T-helper 22 cell (primary cell): ENCODE data around the gene MEIS2.

Experiments used
- DNase-seq: peaks from one replicate; pipeline ENCODE4 v3.0.0-alpha.2; 2020; ENCODE audit warnings: low read depth

Gene MEIS2

DNA sequence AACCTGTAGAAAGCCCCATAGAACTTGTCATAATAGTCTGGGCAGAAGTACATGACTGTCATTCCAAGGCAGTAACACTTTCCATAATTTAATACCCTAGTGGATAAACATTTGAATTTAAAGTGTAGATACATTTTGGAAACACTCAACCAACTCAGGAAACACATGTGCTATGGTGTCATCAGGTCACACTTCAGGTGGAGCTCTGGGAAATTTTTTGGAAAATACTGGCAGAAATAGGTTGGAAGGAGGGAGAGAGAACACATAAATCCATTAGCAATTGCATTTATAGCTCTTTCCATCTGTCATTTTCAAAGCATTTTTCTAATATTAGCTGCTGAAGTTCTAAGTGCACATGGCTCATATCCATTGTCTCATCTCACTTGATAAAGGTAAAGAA is 135.7 kb downstream of the MEIS2 start:
- DNase-seq, result no peak

DNA sequence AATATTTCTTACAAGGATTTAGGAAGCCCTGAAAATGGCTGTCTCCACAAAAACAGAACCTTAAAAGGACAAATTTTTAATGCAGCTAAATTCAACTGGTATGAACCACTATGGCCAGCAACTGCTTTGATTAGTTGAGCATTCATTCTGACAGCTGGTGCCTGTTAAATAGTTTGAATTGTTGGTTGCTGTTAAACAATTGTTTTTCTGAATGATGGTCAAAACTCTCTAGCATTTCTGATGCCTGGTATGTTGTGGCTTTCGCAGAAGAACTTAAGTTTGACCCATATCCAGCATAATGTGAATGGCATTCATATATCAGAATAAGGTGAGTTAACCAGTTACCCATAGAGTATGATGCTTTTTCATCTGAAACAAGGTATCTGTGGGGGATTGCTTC is 138.4 kb downstream of the MEIS2 start:
- DNase-seq, result no peak

DNA sequence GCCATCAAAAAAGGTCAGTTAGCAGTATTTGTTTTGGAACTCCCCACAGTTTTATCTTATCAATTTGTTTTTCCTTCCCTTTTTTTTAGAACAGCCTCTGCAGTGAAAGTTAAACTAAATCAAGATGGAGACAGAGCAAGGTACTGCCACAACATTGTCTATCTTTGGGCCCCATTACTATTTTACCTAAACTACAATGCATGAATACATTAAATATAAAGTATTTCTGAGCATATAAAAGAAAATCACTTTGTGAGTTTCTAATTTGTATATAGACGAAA is 139.5 kb downstream of the MEIS2 start:
- no peak for DNase-seq

- DNase-seq, result no peak
These were observed 140.0 kb downstream of the MEIS2 start for GRCh38 chr15:36960179-36960946.

GRCh38 chr15:36959746-36960145 is 140.6 kb downstream of the MEIS2 start:
- DNase-seq, result no peak

- no peak for DNase-seq
These were observed 141.7 kb downstream of the MEIS2 start for GRCh38 chr15:36958606-36959005.

DNA sequence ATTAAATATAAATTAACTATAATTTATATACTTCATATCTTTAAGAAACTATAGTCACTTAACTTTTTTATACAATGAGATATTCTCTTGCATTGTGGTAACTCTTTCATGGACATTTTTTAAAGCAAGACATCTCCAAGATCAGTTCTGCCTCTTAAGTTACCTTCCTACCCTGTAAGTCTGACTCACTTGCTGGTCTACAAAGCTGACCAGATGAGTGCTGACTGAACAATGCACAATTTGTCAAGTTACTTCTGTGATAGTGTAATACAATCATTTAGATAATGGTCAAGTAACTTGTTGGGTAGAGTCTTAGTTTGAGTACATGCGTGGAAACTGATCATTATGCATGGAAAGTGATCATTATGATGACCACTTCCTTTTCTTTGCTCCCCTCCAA is 145.9 kb downstream of the MEIS2 start:
- DNase-seq, result no peak

DNA sequence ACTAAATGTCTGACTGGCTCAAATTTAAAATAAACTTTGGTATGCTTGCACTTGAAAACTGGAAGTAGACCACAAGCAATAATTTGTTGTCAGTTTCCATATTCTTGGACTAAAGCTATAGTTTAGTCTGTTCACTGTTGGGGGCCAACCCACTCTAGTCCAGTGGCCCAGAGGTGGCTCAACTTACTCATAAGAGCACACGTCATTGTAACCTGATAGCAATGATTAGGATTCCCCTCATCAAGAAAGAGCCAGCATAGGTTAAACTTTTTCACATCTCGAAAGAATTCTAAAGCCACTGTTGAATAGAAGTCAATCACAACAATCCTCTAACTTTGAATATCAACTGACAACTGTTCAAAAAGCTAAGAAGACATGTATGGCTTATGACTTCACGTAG is 147.0 kb downstream of the MEIS2 start:
- DNase-seq, result no peak

GRCh38 chr15:36951731-36952247 is 148.6 kb downstream of the MEIS2 start:
- no peak for DNase-seq

DNA sequence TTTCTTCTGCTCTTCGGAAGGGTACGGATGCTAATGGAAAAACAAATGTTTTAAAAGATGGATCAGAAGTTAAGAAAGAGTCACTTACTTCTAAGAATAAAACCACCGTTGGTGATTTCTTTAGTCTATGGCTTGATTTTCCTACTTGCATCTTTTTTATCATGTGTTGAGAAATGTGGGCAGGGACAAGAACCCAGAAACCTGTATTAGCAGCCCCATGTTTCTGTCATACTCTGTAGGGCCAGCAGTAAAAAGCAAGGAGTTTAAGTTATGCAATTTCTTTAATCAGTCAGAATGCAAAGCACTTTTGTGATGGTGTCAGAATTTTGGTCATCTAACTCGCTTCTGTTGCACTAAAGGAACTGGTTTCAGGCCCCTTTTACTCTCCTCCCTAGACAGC is 150.0 kb downstream of the MEIS2 start:
- no peak for DNase-seq

GRCh38 chr15:36948982-36949381 is 151.4 kb downstream of the MEIS2 start:
- no peak for DNase-seq

GRCh38 chr15:36947035-36947719 is 153.2 kb downstream of the MEIS2 start:
- no peak for DNase-seq

DNA sequence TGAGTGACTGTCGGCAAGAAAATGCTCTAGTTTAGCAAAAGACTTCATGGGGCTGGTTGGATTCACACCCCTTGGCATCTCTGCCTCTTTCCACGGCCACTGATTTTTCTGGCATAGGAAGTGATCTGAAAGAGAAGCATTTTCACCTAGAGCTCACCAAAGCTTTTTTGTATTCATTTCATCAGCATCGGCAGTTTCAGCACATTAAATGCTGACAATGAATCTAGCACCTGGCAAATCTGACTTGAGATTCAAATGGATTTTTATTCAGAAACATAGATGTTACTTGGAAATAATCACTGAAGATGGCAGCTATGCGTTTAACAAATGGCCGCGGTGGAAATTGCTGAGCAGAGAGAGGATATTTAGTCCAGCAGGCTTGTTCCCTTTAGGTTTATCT is 155.9 kb downstream of the MEIS2 start:
- no peak for DNase-seq

DNA sequence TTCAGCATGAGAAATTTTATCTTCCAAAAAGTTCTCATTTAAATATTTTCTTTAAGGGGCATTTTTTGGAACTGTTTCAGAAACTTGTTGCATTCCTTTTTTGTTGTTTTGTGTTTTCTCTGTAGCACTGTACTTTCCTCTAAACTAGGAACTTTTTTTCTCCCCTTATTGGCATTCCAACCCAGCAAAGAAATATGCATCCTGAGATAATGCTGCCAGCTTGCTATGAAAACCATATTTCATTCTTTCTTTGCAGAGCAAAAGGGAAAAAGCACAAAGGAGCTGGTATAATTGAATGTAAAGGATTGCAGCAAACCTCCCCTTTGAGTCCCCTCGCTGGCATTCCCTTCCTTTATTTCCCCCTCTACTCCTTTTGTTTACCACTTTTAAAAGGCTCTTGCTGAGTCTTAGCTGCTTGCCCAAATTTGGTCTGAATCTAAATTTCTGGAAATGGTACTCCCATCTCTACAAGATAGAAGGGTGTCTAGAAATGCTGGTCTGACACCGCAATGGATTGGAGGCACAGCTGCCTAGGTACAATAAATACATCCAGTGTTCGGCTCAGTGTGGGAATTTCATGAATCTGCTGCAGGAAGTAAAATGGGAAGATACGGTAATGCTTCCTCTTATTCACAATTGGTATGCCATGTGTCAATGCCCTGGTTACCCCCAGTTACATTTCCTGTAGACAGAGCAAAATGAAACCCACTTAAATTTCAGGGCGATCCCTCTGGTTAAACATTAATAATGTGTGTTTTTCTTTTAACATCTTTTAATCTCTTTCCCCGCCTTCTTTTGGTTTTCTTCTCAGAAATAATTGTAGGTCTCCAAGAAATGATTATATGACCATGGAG is 156.6 kb downstream of the MEIS2 start:
- no peak for DNase-seq

DNA sequence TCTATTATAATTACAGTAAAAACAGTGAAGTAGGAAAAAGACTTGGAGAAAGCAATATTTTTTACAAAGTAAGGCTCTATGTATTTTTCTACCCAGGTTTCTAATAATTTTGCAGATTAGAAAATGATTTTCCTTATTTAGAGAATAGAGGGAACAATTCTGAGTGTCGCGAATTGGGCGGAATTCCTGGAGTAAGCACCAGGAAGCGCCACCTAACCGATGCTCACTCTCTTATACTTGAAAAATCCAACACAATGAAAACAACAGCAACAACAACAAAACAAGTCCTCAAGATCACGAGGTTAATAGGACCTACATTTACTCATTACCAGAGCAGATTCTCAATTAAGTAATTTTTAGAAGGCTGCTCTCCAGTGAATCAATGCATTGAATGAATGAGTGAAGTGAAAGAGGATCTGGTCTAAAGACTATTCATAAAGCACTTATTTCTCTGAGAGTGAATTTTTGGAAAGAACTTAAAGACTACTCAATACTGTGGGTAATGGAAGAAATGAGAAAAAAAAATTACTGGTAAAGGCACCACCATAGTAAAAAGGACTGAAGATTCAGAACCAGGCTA is 158.0 kb downstream of the MEIS2 start:
- DNase-seq, result no peak

GRCh38 chr15:36941798-36942197 is 158.6 kb downstream of the MEIS2 start:
- DNase-seq, result no peak

GRCh38 chr15:36940636-36941260 is 159.6 kb downstream of the MEIS2 start:
- DNase-seq, result no peak

DNA sequence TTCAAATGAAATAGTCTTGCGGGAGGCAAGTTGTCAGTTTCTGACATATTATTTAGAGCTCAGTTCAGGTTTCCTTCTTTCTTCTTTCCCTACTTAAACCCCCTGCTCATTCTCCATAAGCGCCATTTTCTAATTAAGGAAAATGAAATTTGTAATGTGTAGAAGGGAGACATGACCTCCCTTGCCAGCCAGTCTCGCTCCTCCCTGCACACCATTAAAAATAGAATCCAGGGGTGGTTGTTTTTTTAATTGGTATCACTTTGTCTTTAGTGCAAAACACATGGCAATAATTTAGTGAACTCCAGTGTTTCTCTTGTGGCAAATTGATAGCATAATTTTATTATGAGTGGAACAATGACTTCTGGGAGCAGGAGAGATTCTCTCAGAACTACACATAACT is 160.1 kb downstream of the MEIS2 start:
- no peak for DNase-seq

DNA sequence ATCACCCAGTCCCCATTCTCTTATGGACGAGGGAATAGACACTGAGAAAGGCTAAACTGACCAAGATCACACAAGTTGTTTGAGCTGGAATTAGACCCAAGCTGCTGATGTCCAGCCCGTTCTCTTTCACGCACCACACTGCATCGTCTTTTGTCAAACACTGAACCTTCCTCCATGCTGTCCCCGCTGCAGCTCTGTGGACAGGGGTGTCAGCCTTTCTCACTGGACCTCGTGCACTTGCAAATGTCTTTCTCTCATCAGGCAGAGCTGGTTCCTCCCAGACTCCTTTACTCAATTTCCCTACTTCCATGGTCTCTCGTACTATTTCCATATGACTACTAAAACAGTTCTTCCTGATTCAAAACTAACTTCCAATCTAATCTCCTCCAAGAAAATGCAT is 161.6 kb downstream of the MEIS2 start:
- no peak for DNase-seq

GRCh38 chr15:36938131-36938530 is 162.2 kb downstream of the MEIS2 start:
- no peak for DNase-seq

- DNase-seq, result no peak
These were observed 163.7 kb downstream of the MEIS2 start for GRCh38 chr15:36936613-36937012.
